CD4-positive, alpha-beta T cell treated with Interleukin-17A for 1 hour (primary cell): Measurements from ENCODE around the gene NAXD.
"Not testable (repeated sequence)": the region's sequence is repeated elsewhere in the genome, so short reads cannot be mapped to it uniquely, and the experiment has no call there.

Source experiments
- DNase-seq: peaks from one replicate; pipeline ENCODE4 v3.0.0-alpha.2; 2020

NAXD gene

GRCh38 chr13:110615322-110616102 lies at the start of gene NAXD:
Gene NAXD (plus strand): TSS chr13:110615545. CDS start chr13:110615602, 57 bp downstream.
- DNase-seq: peak; percentile 84

GRCh38 chr13:110566171-110566570 lies 49.2 kb upstream of the NAXD start:
- no peak for DNase-seq

DNA sequence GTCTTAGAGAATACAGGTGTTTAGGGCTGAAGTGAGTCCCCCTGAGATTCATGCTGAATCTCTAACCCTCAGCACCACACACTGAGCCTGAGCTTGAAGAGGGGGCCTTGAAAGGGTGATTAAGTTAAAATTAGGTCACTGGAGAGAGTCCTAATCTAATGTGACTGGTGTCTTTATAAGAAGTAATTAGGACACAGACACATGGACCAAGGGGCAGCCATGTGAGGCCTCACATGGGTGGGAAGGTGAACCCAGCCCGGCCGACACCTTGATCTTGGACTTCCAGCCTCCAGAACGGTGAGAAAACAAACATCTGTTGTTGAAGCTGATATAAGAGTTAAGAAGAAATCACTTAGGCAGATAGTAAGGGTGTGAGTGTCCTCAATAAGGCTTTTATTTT lies 46.7 kb upstream of the NAXD start:
- DNase-seq: no peak

DNA sequence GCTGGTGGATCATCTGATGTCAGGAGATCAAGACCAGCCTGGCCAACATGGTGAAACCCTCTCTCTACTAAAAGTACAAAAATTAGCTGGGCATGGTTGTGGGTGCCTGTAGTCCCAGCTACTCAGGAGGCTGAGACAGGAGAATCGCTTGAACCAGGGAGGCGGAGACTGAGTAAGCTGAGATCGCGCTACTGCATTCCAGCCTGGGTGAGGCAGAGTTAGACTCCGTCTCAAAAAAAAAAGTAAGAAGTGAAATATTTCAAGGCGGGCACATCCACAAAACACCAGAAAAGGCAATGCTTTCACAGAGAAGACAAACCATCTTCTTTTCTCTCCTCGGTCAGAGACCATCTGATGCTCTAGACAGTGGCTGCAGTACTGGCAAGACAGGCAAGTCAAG lies 45.4 kb upstream of the NAXD start:
- not testable (repeated sequence) for DNase-seq

- no peak for DNase-seq
Measured at GRCh38 chr13:110570886-110571285, 44.5 kb upstream of the NAXD start.

DNA sequence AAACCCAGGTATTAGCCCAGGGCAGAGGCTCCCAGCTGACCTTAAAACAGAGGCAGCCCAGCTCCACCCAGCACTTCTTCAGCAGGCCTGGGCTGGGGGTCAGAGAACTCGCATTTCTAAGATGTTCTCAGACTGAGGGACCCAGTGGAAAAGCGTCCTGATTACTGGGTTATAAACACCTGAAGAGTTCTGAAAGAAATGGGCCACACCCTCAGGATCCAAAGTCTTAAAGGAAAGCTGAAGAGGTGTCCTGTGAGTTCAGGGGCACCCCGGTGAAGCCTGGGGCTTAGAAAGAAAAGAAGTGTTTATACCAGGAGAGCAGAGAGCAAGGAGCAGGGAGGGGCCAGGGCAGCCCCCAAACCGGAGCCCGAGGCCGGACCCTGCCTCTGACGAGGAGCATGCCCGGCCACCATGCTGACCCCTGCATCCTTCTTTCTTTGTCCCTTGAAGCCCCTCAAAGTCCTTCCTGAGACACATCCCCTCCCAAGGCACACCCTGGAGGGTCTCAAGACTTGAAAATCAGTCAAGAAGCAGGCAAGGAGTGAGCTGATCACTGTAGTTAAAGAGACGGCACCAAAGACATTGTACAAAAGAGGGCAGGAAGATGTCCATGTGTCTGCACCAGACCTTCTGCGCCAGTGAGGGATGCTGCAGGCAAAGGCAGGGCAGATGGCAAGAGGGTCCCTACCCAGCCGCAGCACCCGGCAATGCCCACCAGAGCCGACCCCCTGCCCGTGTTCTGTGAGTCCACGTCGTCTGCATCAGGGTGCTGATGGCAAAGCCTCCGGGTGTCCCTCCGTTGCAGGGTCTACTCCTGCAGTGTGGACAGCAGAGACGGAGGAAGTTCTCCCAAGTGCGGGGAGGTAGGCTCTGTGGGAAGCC lies 43.2 kb upstream of the NAXD start:
- no peak for DNase-seq

DNA sequence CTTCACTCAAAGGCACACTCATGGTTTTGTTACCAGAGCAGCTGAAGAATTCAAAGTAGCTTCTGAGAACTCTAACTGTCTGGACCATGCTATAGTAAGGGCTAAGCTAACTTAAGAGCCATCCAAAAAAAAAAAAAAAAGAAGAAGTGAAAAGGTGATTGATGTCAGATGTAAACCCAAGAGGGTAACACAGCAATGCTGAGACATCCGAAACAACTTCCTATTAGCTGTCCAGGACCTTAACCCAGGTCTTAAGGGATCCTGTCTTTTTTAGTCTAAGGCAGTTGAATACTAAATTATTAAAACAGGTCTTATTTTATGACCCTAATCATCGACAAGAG lies 42.6 kb upstream of the NAXD start:
- no peak for DNase-seq

- DNase-seq: no peak
Measured at GRCh38 chr13:110574161-110574560, 41.2 kb upstream of the NAXD start.

DNA sequence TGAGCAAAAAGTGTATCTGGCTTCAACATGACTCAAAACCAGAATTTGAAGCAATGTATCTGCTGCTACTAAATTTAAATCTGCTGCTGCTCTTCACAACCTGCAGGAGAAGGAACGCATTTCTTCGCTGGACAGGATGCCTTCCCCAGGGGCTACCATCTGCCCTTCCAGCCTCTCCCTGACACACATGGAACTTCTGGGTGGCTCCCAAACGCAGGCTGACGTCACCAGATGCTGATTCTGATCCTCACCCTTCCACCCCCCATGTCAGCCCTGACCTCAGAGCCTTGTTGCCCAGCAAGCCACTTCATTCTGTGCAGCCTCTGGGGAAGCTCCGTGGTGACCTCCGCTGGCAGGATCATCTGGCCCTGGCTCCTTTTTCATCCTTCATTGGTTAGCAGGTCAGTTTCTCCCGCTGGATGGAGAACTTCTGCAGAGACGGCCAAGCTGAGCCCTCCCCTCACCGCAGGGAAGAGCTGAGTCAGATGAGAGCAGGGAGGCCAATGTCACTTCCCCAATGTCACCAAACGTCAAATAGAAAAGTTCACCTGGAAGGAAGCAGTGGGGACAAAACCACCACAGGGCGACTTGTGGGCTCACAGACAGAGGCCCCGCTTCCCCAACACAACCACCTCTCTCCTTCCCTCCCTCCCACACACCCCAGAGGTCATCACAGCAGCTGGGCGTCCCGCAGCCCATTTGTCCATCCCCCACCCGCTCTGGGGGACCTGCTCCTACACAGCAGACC lies 39.8 kb upstream of the NAXD start:
- DNase-seq: no peak

DNA sequence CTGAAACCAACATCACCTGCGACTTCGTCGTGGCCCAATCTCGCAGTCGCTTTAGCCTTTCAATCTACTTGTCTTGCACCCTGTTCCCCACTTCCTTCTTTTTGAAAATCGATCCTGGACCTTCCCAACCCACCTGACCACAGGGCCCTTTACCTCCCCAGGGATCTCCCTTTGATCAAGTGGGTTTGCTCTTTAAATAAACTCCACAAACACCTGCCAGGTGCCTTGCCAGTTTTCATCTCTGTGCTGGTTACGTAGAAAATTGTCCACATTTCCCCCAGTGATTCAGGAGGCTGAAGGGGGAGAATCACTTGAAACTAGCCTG lies 39.3 kb upstream of the NAXD start:
- no peak for DNase-seq

- no peak for DNase-seq
Measured at GRCh38 chr13:110576736-110577476, 38.4 kb upstream of the NAXD start.

GRCh38 chr13:110578363-110578762 lies 37.0 kb upstream of the NAXD start:
- DNase-seq: no peak

DNA sequence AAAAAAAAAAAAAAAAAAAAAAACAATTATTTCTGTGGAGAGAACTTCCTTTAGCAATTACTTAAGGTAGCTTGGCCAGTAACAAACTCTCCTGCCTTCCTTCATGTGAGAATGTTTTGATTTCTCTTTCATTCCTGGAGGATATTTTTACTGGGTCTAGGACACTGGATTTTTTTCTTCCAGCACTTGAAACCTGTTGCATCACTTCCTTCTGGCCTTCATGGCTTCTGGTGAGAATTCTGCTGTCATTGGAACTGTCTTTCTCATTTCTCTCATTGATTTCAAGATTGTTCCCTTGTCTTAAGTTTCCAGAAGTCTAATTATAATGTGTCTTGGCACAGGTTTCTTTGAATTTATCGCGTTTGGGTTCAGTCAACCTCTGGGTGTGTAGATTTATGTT lies 34.5 kb upstream of the NAXD start:
- DNase-seq: no peak

GRCh38 chr13:110581506-110582185 lies 33.7 kb upstream of the NAXD start:
- no peak for DNase-seq

GRCh38 chr13:110582421-110582954 lies 32.9 kb upstream of the NAXD start:
- no peak for DNase-seq

- DNase-seq: no peak
Measured at GRCh38 chr13:110583178-110583865, 32.0 kb upstream of the NAXD start.

DNA sequence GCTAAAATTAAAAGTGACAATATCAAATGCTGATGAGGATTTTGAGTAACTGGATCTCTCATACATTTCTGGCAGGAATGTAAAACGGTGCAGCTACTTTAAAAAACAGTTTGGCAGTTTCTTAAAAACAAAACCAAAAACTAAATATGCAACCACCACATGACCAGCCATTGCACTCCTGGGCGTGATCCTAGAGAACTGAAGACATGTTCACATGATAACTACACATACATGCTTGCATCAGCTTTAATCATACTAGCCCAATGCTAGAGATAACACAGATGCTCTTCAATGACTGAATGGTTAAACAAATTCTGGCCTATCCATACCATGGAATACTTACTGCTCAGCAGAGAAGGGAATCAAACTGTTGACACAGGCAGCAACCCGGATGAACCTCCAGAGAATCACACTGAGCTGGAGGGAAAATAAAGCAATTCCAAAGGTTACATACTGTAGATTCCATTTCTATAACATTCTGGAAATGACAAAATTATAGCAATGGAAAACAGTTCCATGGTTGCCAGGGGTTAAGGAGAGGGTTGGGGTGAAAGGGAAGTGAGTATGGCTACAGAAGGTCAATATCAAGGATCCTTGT lies 25.5 kb upstream of the NAXD start:
- no peak for DNase-seq

DNA sequence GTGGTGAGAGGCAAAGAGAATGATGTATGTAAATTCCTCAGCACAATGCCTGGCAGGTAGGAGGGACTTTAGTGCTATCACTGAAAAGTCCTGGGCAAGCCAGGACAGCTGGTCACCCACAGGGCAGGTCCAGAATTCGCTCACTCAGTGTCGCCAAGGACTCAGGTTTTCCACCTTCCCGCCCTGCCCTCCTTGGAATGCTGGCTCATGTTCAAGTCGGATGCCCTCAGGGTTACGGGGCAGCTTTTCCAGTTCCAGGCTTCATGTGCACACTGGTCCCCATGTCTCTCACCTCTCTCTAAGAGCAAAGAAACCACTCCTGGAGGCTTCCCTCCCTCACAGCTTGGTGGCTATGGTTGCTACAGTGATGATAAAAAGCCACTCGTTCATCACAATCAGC lies 24.8 kb upstream of the NAXD start:
- no peak for DNase-seq

DNA sequence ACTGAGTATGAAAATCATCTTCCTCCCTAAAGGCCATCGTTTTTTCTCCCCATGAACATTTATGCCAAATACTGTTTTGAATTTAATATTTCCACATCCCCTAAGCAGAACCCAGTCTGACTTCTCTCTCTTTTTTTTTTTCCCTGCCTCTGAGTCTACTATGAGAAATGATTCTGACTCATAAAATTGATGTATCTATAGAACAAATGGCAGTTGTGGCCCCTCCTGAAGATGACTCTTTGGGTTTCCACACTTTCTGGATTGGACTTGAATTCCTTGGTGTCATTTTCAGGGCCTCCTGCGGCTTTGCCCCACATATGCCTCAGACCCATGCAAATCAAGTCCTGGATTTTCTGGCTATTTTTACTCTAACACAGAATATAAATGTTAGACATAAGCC lies 22.7 kb upstream of the NAXD start:
- no peak for DNase-seq

- DNase-seq: peak; percentile 58
Measured at GRCh38 chr13:110593430-110594130, 21.8 kb upstream of the NAXD start.
